Measurements from ENCODE around the gene IGIP.

Gene IGIP

DNA sequence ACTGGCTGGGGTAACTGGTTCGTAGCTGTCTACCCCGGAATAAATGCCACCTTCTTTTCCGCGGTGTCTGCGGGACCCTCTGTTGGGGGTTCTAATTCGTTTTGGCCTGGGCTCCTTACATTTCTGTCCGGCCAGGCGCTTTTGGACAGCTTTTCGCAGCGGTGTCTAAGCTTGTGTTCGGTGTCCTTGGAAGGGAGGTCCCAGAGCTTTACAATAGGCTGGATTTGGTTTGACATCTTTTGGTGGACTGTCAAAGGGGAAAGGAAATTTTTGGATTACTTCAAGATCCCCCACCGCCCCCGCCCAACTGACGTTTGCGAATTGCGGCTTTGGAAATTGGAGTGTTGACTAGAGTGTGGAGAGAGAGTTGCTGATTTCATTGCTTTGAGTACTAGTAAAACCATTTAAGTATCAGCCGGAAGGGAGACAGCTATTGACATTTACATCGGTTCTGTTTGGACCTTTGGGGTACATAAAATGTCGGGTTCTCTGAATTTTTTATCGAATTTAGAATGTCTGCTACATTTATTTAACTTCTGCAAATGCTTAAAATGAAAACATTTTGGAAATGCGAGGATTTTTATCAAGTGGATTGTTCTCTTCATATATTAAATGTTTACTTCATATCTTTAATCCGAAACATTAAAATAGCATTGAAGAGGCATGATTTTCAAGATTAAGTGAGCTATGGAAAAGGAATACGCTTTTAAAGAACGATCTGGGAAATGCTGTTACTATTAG is 16.5 kb upstream of the IGIP start:
- H3K36me3 ChIP-seq: no peaks in the 10 kb centered on the region; the same call in 1 of the 2 replicates
- no peaks in the 10 kb centered on the region for H3K9me3 ChIP-seq (ENCODE audit: severe bottlenecking)
- DNase-seq: no peak
- H3K27me3 ChIP-seq (ENCODE audit: insufficient read depth, low read depth, severe bottlenecking): no peaks in the 10 kb centered on the region
- TF ChIP-seq, protein P1, sequence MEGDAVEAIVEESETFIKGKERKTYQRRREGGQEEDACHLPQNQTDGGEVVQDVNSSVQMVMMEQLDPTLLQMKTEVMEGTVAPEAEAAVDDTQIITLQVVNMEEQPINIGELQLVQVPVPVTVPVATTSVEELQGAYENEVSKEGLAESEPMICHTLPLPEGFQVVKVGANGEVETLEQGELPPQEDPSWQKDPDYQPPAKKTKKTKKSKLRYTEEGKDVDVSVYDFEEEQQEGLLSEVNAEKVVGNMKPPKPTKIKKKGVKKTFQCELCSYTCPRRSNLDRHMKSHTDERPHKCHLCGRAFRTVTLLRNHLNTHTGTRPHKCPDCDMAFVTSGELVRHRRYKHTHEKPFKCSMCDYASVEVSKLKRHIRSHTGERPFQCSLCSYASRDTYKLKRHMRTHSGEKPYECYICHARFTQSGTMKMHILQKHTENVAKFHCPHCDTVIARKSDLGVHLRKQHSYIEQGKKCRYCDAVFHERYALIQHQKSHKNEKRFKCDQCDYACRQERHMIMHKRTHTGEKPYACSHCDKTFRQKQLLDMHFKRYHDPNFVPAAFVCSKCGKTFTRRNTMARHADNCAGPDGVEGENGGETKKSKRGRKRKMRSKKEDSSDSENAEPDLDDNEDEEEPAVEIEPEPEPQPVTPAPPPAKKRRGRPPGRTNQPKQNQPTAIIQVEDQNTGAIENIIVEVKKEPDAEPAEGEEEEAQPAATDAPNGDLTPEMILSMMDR (IDR thresholded peaks at IDR 0.05; ENCODE audit: low read depth, low read length): no peak
- H3K4me3 ChIP-seq (ENCODE audit: low read depth, low read length): peak overlapping the region; percentile 68
- peak overlapping the region; percentile 97 for H3K27ac ChIP-seq

GRCh38 chr5:140109759-140110645 is 15.7 kb upstream of the IGIP start:
- Histone ChIP-seq H3K9me3 (ENCODE audit: severe bottlenecking) (no peaks in the 10 kb centered on the region), H3K4me3 (ENCODE audit: low read depth, low read length) (peak overlapping the region; percentile 68), H3K36me3 (peaks cover 8% of the 10 kb centered on the region), H3K27ac (peak overlapping the region; percentile 97), H3K27me3 (ENCODE audit: insufficient read depth, low read depth, severe bottlenecking) (no peaks in the 10 kb centered on the region)
- no peak for DNase-seq
- TF ChIP-seq, protein P1 (IDR thresholded peaks at IDR 0.05; ENCODE audit: low read depth, low read length): no peak

DNA sequence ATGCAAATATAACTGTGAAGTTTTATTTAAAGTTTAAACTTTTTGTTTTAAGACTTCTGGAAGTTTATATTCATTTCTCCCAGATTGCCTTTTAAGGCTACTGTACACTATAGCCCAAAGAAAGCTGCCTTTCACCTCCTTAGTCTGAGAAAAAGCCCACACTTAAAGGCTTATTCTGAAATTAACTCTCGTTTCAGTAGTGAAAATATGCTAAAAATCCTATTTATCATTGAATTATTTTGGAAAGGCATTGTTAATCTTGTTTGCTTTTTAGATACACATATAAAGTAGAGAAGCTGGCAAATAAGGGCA is 15.1 kb upstream of the IGIP start:
- Histone ChIP-seq H3K4me3 (ENCODE audit: low read depth, low read length) (peak overlapping the region; percentile 26), H3K27me3 (ENCODE audit: insufficient read depth, low read depth, severe bottlenecking) (no peaks in the 10 kb centered on the region)

GRCh38 chr5:140111011-140111858 is 14.5 kb upstream of the IGIP start:
- Histone ChIP-seq H3K27ac (peak overlapping the region; percentile 97), H3K4me3 (ENCODE audit: low read depth, low read length) (peak overlapping the region; percentile 26), H3K9me3 (ENCODE audit: severe bottlenecking) (no peaks in the 10 kb centered on the region), H3K36me3 (peaks cover 20% of the 10 kb centered on the region), H3K27me3 (ENCODE audit: insufficient read depth, low read depth, severe bottlenecking) (no peaks in the 10 kb centered on the region)
- peak; percentile 49 for DNase-seq
- TF ChIP-seq, protein P1 (IDR thresholded peaks at IDR 0.05; ENCODE audit: low read depth, low read length): no peak

More for the DNA sequence above, 15.1 kb upstream of the IGIP start:
- Histone ChIP-seq H3K36me3 (peaks cover 14% of the 10 kb centered on the region), H3K9me3 (ENCODE audit: severe bottlenecking) (no peaks in the 10 kb centered on the region), H3K27ac (peak overlapping the region; percentile 97)
- DNase-seq: no peak
- TF ChIP-seq, protein P1 (IDR thresholded peaks at IDR 0.05; ENCODE audit: low read depth, low read length): no peak

GRCh38 chr5:140111859-140112551 is 13.7 kb upstream of the IGIP start:
- TF ChIP-seq, protein P1 (IDR thresholded peaks at IDR 0.05; ENCODE audit: low read depth, low read length): no peak
- peaks cover 22% of the 10 kb centered on the region for H3K36me3 ChIP-seq
- no peaks in the 10 kb centered on the region for H3K9me3 ChIP-seq (ENCODE audit: severe bottlenecking)
- no peak for DNase-seq
- no peaks in the 10 kb centered on the region for H3K27me3 ChIP-seq (ENCODE audit: insufficient read depth, low read depth, severe bottlenecking)
- peak overlapping the region; percentile 93 for H3K27ac ChIP-seq
- H3K4me3 ChIP-seq (ENCODE audit: low read depth, low read length): no peak overlapping the region

Data from WERI-Rb-1 (cell line).